Measurements from ENCODE around the gene ZBED2. TPM values are rescaled to one million over a fixed set of nuclear protein-coding genes. Genes with fewer than 3 reads are reported as not detected.
"Not testable (repeated sequence)": the region's sequence is repeated elsewhere in the genome, so short reads cannot be mapped to it uniquely, and the experiment has no call there.

Gene ZBED2
- total RNA-seq, 1 donor from 2014 or later = 2.2 TPM

DNA sequence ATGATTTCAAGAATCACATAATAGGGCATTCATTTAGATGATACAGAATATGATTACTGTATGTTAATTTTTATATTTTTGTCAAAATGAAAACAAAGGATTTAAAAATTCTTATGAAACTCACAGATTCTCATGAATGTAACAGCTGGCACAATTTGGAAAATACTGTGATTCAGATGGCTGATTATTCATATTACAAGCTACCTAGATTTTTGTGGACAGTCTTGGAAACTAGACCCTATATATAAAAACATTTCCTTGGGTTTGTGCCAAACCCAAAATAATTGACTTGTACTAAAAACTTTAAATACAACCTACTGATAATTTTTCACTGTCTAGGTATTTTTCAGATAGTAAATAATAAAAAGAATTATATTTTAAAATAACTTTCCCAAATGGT, 26.2 kb downstream of the ZBED2 start:
- H3K27me3 Mint-ChIP-seq = no peaks in the 10 kb centered on the region
- H3K4me3 Mint-ChIP-seq = no peak overlapping the region
- no peaks in the 10 kb centered on the region for H3K9me3 Mint-ChIP-seq
- DNase-seq (ENCODE audit: extremely low spot score, unreplicated experiment) = no peak
- TF ChIP-seq, protein P1, sequence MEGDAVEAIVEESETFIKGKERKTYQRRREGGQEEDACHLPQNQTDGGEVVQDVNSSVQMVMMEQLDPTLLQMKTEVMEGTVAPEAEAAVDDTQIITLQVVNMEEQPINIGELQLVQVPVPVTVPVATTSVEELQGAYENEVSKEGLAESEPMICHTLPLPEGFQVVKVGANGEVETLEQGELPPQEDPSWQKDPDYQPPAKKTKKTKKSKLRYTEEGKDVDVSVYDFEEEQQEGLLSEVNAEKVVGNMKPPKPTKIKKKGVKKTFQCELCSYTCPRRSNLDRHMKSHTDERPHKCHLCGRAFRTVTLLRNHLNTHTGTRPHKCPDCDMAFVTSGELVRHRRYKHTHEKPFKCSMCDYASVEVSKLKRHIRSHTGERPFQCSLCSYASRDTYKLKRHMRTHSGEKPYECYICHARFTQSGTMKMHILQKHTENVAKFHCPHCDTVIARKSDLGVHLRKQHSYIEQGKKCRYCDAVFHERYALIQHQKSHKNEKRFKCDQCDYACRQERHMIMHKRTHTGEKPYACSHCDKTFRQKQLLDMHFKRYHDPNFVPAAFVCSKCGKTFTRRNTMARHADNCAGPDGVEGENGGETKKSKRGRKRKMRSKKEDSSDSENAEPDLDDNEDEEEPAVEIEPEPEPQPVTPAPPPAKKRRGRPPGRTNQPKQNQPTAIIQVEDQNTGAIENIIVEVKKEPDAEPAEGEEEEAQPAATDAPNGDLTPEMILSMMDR (conservative IDR thresholded peaks at IDR 0.05) = no peak
- no peaks in the 10 kb centered on the region for H3K36me3 Mint-ChIP-seq
- no peaks in the 10 kb centered on the region for H3K4me1 Mint-ChIP-seq (ENCODE audit: unreplicated experiment)
- no peak overlapping the region for H3K27ac Mint-ChIP-seq

DNA sequence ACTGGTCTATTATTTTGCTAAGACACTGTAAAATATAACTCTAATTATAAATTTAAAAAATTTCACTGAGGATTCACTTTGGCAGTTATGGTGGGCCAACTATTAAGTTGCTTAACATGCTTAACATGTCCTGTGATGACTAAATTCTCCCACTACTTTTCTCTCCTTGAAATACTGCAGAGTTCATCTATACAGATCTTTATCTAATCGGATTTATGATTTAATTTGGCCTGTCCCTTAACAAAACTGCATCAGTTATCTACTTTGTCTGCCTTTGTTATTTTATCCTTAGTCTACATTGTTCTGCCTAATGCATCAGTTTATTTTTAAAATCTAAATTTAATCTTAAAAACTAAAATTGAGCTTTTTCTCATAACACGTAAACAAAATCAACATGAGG, 26.8 kb downstream of the ZBED2 start:
- TF ChIP-seq, protein P1 (conservative IDR thresholded peaks at IDR 0.05) = no peak
- no peak overlapping the region for H3K27ac Mint-ChIP-seq
- no peaks in the 10 kb centered on the region for H3K36me3 Mint-ChIP-seq

DNA sequence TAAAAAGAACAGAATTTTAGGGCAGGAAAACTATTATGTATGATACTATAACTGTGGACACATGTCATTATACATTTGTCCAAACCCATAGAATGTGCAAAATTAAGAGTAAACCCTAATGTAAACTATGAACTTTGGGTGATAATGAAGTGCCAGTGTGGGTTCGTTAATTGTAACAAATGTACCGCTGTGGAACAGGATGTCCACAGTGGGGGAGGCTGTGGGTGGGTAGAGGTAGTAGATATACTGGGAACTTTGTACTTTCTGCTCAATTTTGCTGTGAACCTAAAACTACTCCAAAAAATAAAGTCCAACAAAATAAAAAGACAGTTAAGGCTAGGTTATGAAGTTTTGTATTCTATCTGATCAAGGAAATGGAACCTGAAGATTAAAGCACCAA, 28.3 kb downstream of the ZBED2 start:
- no peaks in the 10 kb centered on the region for H3K4me1 Mint-ChIP-seq (ENCODE audit: unreplicated experiment)
- TF ChIP-seq, protein P1 (conservative IDR thresholded peaks at IDR 0.05) = no peak
- no peaks in the 10 kb centered on the region for H3K27me3 Mint-ChIP-seq
- no peak for DNase-seq (ENCODE audit: extremely low spot score, unreplicated experiment)
- H3K9me3 Mint-ChIP-seq = no peaks in the 10 kb centered on the region
- no peaks in the 10 kb centered on the region for H3K36me3 Mint-ChIP-seq
- no peak overlapping the region for H3K4me3 Mint-ChIP-seq
- no peak overlapping the region for H3K27ac Mint-ChIP-seq

More for the DNA sequence above, 26.8 kb downstream of the ZBED2 start:
- Mint-ChIP-seq H3K4me1 (ENCODE audit: unreplicated experiment) (no peaks in the 10 kb centered on the region), H3K9me3 (no peaks in the 10 kb centered on the region), H3K27me3 (no peaks in the 10 kb centered on the region), H3K4me3 (no peak overlapping the region)
- DNase-seq (ENCODE audit: extremely low spot score, unreplicated experiment) = no peak

DNA sequence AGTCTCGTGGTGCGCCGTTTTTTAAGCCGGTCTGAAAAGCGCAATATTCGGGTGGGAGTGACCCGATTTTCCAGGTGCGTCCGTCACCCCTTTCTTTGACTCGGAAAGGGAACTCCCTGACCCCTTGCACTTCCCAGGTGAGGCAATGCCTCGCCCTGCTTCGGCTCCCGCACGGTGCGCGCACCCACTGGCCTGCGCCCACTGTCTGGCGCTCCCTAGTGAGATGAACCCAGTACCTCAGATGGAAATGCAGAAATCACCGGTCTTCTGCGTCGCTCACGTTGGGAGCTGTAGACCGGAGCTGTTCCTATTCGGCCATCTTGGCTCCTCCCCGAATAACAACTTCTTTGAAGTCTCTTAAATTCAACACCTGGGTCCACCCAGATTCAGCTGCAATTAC, 33.2 kb downstream of the ZBED2 start:
- not testable (repeated sequence) for H3K27ac Mint-ChIP-seq; H3K4me1 Mint-ChIP-seq (ENCODE audit: unreplicated experiment); DNase-seq (ENCODE audit: extremely low spot score, unreplicated experiment); H3K36me3 Mint-ChIP-seq; H3K4me3 Mint-ChIP-seq; H3K9me3 Mint-ChIP-seq; H3K27me3 Mint-ChIP-seq

DNA sequence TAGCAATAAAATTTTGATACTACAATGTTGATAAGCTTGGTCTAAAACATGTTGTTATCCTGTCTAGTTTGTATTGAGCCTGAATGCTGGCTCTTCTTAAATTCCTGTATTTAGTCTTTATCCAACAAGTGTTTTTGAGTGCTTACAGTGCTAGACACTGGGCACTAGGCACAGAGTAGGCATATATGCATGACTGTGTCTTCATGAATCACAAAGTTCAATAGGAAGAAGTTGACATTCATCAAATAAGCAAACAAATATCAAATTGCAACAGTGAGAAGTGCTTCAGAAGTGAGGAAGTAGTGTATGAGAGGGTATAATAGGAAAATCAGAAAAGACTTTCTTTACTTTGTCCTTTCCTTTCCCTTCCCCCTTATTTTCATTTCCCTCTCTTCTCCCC, 46.4 kb downstream of the ZBED2 start:
- Mint-ChIP-seq H3K36me3 (no peaks in the 10 kb centered on the region), H3K27ac (no peak overlapping the region), H3K9me3 (no peaks in the 10 kb centered on the region), H3K27me3 (no peaks in the 10 kb centered on the region), H3K4me3 (no peak overlapping the region), H3K4me1 (ENCODE audit: unreplicated experiment) (no peaks in the 10 kb centered on the region)
- no peak for DNase-seq (ENCODE audit: extremely low spot score, unreplicated experiment)
- TF ChIP-seq, protein P1 (conservative IDR thresholded peaks at IDR 0.05) = no peak

DNA sequence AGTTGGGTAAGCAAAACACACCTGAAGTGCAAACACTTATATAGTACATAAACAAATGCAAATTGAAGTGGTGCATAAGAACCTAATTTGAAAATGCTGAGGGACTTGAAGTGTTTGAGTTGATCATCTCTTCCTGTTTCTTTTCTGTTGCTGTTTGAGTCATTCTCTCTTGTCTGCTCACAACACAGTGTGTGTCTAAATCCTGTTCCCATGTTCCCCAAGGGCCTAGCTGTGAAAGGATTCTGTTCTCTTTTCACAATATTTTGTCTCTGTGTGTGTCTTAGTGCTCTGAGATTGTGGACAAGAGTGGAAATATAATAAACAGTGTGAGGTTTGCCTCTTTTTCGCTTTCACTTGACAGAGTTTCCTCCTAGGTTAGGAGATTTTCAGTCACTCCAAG, 47.1 kb downstream of the ZBED2 start:
- no peak for DNase-seq (ENCODE audit: extremely low spot score, unreplicated experiment)
- TF ChIP-seq, protein P1 (conservative IDR thresholded peaks at IDR 0.05) = no peak
- no peaks in the 10 kb centered on the region for H3K36me3 Mint-ChIP-seq
- H3K27ac Mint-ChIP-seq = no peak overlapping the region
- H3K4me1 Mint-ChIP-seq (ENCODE audit: unreplicated experiment) = no peaks in the 10 kb centered on the region
- H3K27me3 Mint-ChIP-seq = no peaks in the 10 kb centered on the region
- H3K9me3 Mint-ChIP-seq = no peaks in the 10 kb centered on the region
- H3K4me3 Mint-ChIP-seq = no peak overlapping the region
